Chondrocyte (in vitro differentiated cells): Measurements from ENCODE around the gene WDR12. TPM values are rescaled to one million over a fixed set of nuclear protein-coding genes. Genes with fewer than 3 reads are reported as not detected.

ENCODE experiments used
- DNase-seq: peaks from one replicate; pipeline ENCODE4 v3.0.0; 2021; ENCODE audit warnings: mixed read lengths, low spot score
- H3K27ac Mint-ChIP-seq: one replicate; pipeline ENCODE4 v1.8.0; 2021; ENCODE audit warnings: mild to moderate bottlenecking, moderate library complexity, mixed read lengths; ENCODE audit not compliant: unreplicated experiment
- H3K27me3 Mint-ChIP-seq: 2 replicates; pipeline ENCODE4 v1.8.0; 2021; ENCODE audit warnings: low read depth, mixed read lengths
- H3K36me3 Mint-ChIP-seq: 2 replicates; pipeline ENCODE4 v1.8.0; 2021; ENCODE audit warnings: low read depth, mixed read lengths
- H3K4me1 Mint-ChIP-seq: 2 replicates; pipeline ENCODE4 v1.8.0; 2021; ENCODE audit warnings: low read depth, mild to moderate bottlenecking, mixed read lengths
- H3K4me3 Mint-ChIP-seq: one replicate; pipeline ENCODE4 v1.8.0; 2021; ENCODE audit warnings: mild to moderate bottlenecking, moderate library complexity, mixed read lengths; ENCODE audit not compliant: unreplicated experiment
- H3K9me3 Mint-ChIP-seq: 2 replicates; pipeline ENCODE4 v1.8.0; 2021; ENCODE audit warnings: low read depth, mixed read lengths
- CTCF ChIP-seq: fragments of 200-600 bp; sonication (generic); IDR thresholded peaks from 2 replicates; pipeline ENCODE4 v1.5.0; 2021; ENCODE audit warnings: antibody characterized with exemption, mild to moderate bottlenecking, moderate library complexity
- total RNA-seq: library from RNA; stranded (reverse); gene quantifications from 3 replicates; pipeline ENCODE4 v1.2.1, GENCODE V29; 2021

Gene WDR12
- total RNA-seq, 1 donor from 2014 or later, result 28.5 TPM

GRCh38 chr2:202885190-202885589, 26.3 kb downstream of the WDR12 start:
- no peak for DNase-seq
- Mint-ChIP-seq H3K9me3 (no peaks in the 10 kb centered on the region), H3K36me3 (peaks cover 4% of the 10 kb centered on the region), H3K27ac (no peak overlapping the region), H3K27me3 (no peaks in the 10 kb centered on the region), H3K4me1 (no peaks in the 10 kb centered on the region), H3K4me3 (no peak overlapping the region)
- no peak for TF ChIP-seq CTCF

- no peaks in the 10 kb centered on the region for H3K27me3 Mint-ChIP-seq
These were observed 27.3 kb downstream of the WDR12 start for GRCh38 chr2:202883987-202884675.

GRCh38 chr2:202881570-202881969, 29.9 kb downstream of the WDR12 start:
- Mint-ChIP-seq H3K9me3 (no peaks in the 10 kb centered on the region), H3K27me3 (no peaks in the 10 kb centered on the region), H3K36me3 (peaks cover 7% of the 10 kb centered on the region), H3K4me3 (no peak overlapping the region), H3K27ac (no peak overlapping the region), H3K4me1 (no peaks in the 10 kb centered on the region)
- no peak for DNase-seq
- TF ChIP-seq CTCF, result no peak

More at GRCh38 chr2:202883987-202884675, 27.3 kb downstream of the WDR12 start:
- no peaks in the 10 kb centered on the region for H3K4me1 Mint-ChIP-seq
- TF ChIP-seq CTCF, result no peak
- no peak overlapping the region for H3K4me3 Mint-ChIP-seq
- H3K27ac Mint-ChIP-seq, result no peak overlapping the region
- peaks cover 5% of the 10 kb centered on the region for H3K36me3 Mint-ChIP-seq
- H3K9me3 Mint-ChIP-seq, result no peaks in the 10 kb centered on the region
- no peak for DNase-seq

GRCh38 chr2:202877699-202878098, 33.8 kb downstream of the WDR12 start:
- no peaks in the 10 kb centered on the region for H3K27me3 Mint-ChIP-seq
- DNase-seq, result no peak
- no peak overlapping the region for H3K27ac Mint-ChIP-seq
- peaks cover 3% of the 10 kb centered on the region for H3K36me3 Mint-ChIP-seq
- peaks cover 5% of the 10 kb centered on the region for H3K4me1 Mint-ChIP-seq
- TF ChIP-seq CTCF, result no peak
- H3K4me3 Mint-ChIP-seq, result no peak overlapping the region
- H3K9me3 Mint-ChIP-seq, result no peaks in the 10 kb centered on the region

- no peak for DNase-seq
- Mint-ChIP-seq H3K4me1 (peaks cover 18% of the 10 kb centered on the region), H3K27ac (peak within 1 kb of the TSS; percentile 95), H3K9me3 (no peaks in the 10 kb centered on the region), H3K36me3 (no peaks in the 10 kb centered on the region), H3K27me3 (no peaks in the 10 kb centered on the region), H3K4me3 (peak within 1 kb of the TSS; percentile 91)
- no peak for TF ChIP-seq CTCF
These were observed 40.0 kb downstream of the WDR12 start, which contains the start of gene ICA1L for GRCh38 chr2:202871300-202872141. TSS of gene ICA1L (minus strand) at chr2:202871766. CDS start at chr2:202829009, 42,757 bp downstream.
